B cell (primary cell): ENCODE results near the gene SLC25A21. TPM values are rescaled to one million over a fixed set of nuclear protein-coding genes. Genes with fewer than 3 reads are reported as not detected.

Source experiments
- ATAC-seq: fragments of 200-7000 bp; cut with Tn5 transposase; one replicate; pipeline ENCODE4 v1.10.0; 2021; ENCODE audit warnings: low read depth, mild to moderate bottlenecking, moderate number of reproducible peaks, moderate library complexity
- CTCF ChIA-PET: fragments of 350-600 bp; sonication (Branson Sonifier 250); formaldehyde crosslinking; loops from one replicate; lab custom pipeline; 2021; ENCODE audit warnings: antibody characterized with exemption, inconsistent platforms; lab: Charles Lee
- POLR2A ChIA-PET: fragments of 350-600 bp; sonication (Branson Sonifier 250); formaldehyde crosslinking; loops from one replicate; lab custom pipeline; 2021; ENCODE audit warnings: antibody characterized with exemption; lab: Charles Lee
- DNase-seq: peaks from one replicate; pipeline ENCODE4 v3.0.0; 2013
- H2AFZ ChIP-seq: 2 replicates; pipeline ENCODE4 v1.6.1; 2012; ENCODE audit warnings: mild to moderate bottlenecking, low read depth, low read length; ENCODE audit not compliant: insufficient read depth, poor library complexity, severe bottlenecking
- H3K27ac ChIP-seq, 2 donors: 1 replicate in 1 of 2; 2 replicates in 1 of 2; pipeline ENCODE4 v1.5.1; 2012 to 2013; ENCODE audit warnings: low read length in 2 of 2, mild to moderate bottlenecking in 2 of 2, moderate library complexity in 1 of 2
- H3K27me3 ChIP-seq, 4 experiments: fragments of 200-600 bp in 1 of 4; sonication (generic) in 1 of 4; replicated peaks in 1 of 4; 1 replicate in 2 of 4; 2 replicates in 2 of 4; pipeline versions ENCODE4 v1.6.1 to v1.7.0; 2013 to 2016; ENCODE audit warnings: low read length in 3 of 4, mild to moderate bottlenecking in 2 of 4, mixed read lengths in 1 of 4, moderate library complexity in 1 of 4; ENCODE audit not compliant: insufficient read depth in 4 of 4, control insufficient read depth in 3 of 4; ENCODE audit errors: control extremely low read depth in 1 of 4
- H3K36me3 ChIP-seq, 2 experiments: replicated peaks in 1 of 2; 1 replicate in 1 of 2; 2 replicates in 1 of 2; pipeline versions ENCODE4 v1.6.1 to v1.7.1; 2013; ENCODE audit warnings: low read length in 1 of 2; ENCODE audit not compliant: insufficient read depth in 2 of 2, control insufficient read depth in 1 of 2; ENCODE audit errors: control extremely low read depth in 1 of 2, extremely low read depth in 1 of 2
- H3K4me1 ChIP-seq, 2 donors: fragments of 200-600 bp in 1 of 2; sonication (generic) in 1 of 2; 1 replicate in 1 of 2; 2 replicates in 1 of 2; pipeline versions ENCODE4 v1.5.1 to v1.6.1; 2013 to 2017; ENCODE audit warnings: low read length in 2 of 2; ENCODE audit not compliant: control insufficient read depth in 2 of 2, insufficient read depth in 2 of 2
- H3K4me2 ChIP-seq: replicated peaks from 2 replicates; pipeline ENCODE3; 2012; ENCODE audit warnings: mild to moderate bottlenecking, low read depth, low read length; ENCODE audit not compliant: poor library complexity, severe bottlenecking
- H3K4me3 ChIP-seq, 5 experiments: fragments of 200-600 bp in 1 of 5; sonication (generic) in 1 of 5; 1 replicate in 3 of 5; 2 replicates in 2 of 5; pipeline versions ENCODE4 v1.5.1 to v1.7.0; 2011 to 2016; ENCODE audit warnings: low read length in 4 of 5, mild to moderate bottlenecking in 4 of 5, low read depth in 2 of 5, control low read depth in 1 of 5, moderate library complexity in 1 of 5; ENCODE audit not compliant: insufficient read depth in 1 of 5; ENCODE audit errors: control extremely low read depth in 1 of 5, extremely low read depth in 1 of 5
- H3K79me2 ChIP-seq: fragments of 200-600 bp; sonication (generic); one replicate; pipeline ENCODE4 v1.6.0; 2016; ENCODE audit warnings: low read length; ENCODE audit not compliant: control insufficient read depth, insufficient read depth
- H3K9ac ChIP-seq: fragments of 200-600 bp; sonication (generic); 2 replicates; pipeline ENCODE4 v1.6.1; 2017; ENCODE audit warnings: mild to moderate bottlenecking, low read length, moderate library complexity
- H3K9me3 ChIP-seq, 3 donors: one replicate each; pipeline versions ENCODE4 v1.6.1 to v1.7.1; 2013; ENCODE audit warnings: low read length in 2 of 3; ENCODE audit not compliant: control insufficient read depth in 2 of 3, insufficient read depth in 1 of 3; ENCODE audit errors: control extremely low read depth in 1 of 3
- H4K20me1 ChIP-seq: 2 replicates; pipeline ENCODE4 v1.6.0; 2012; ENCODE audit warnings: mild to moderate bottlenecking, low read length; ENCODE audit not compliant: insufficient read depth, control insufficient read depth, poor library complexity, severe bottlenecking
- H3K27ac Mint-ChIP-seq: one replicate; pipeline ENCODE4 v1.8.0; 2021; ENCODE audit warnings: mixed read lengths
- H3K27me3 Mint-ChIP-seq: one replicate; pipeline ENCODE4 v1.8.0; 2021; ENCODE audit warnings: mixed read lengths
- H3K4me1 Mint-ChIP-seq: one replicate; pipeline ENCODE4 v1.8.0; 2021; ENCODE audit warnings: mixed read lengths
- H3K4me3 Mint-ChIP-seq: one replicate; pipeline ENCODE4 v1.8.0; 2021; ENCODE audit warnings: mixed read lengths
- H3K9me3 Mint-ChIP-seq: one replicate; pipeline ENCODE4 v1.8.0; 2022; ENCODE audit warnings: mixed read lengths; ENCODE audit not compliant: insufficient read depth
- CTCF ChIP-seq: fragments of 200-600 bp; IDR thresholded peaks from one replicate; pipeline ENCODE4 v1.8.0; 2022; ENCODE audit warnings: antibody characterized with exemption, mild to moderate bottlenecking
- EZH2 ChIP-seq: IDR thresholded peaks from 2 replicates; pipeline ENCODE4 v1.6.1; 2012; ENCODE audit warnings: borderline replicate concordance, low read depth, mild to moderate bottlenecking, moderate library complexity, low read length; ENCODE audit not compliant: insufficient read depth, poor library complexity, severe bottlenecking
- WGBS: methylation state at CpG from one replicate; pipeline ENCODE4 v1.1.5; 2013; ENCODE audit warnings: missing lambda C conversion rate; ENCODE audit not compliant: insufficient coverage; 5-methylcytosine and 5-hydroxymethylcytosine counted together
- intact Hi-C: fragments of 100-400 bp; cut with micrococcal nuclease; formaldehyde crosslinking; loops from one replicate; pipeline ENCODE4 v1.10.0; 2022
- polyA plus RNA-seq: library from polyadenylated mRNA; depleted of rRNA; stranded (reverse); fragments of >200 nt; gene quantifications from 2 replicates; pipeline ENCODE4 v1.2.3, GENCODE V29; 2012
- total RNA-seq, 2 donors: library from RNA; stranded (reverse); fragments of 120-200 nt in 1 of 2; gene quantifications; 1 replicate in 1 of 2; 2 replicates in 1 of 2; pipeline versions ENCODE4 v1.2.3 to v1.2.4, GENCODE V29; 2013 to 2022

SLC25A21 gene
- total and polyA plus RNA-seq, 2 donors (not counting 1 experiment from before 2014, with no cell fraction given), result not detected

GRCh38 chr14:36724162-36724561 lies 448.2 kb downstream of the SLC25A21 start:
- Histone ChIP-seq H4K20me1 (no peaks in the 10 kb centered on the region), H3K9ac (no peak overlapping the region), H3K4me2 (no peak overlapping the region), H3K36me3 (no peaks in the 10 kb centered on the region), H3K27ac (no peak overlapping the region), H3K79me2 (no peaks in the 10 kb centered on the region), H3K27me3 (no peaks in the 10 kb centered on the region), H3K4me3 (no peak overlapping the region), H3K4me1 (no peaks in the 10 kb centered on the region), H2AFZ (no peak overlapping the region), H3K9me3 (no peaks in the 10 kb centered on the region)
- Mint-ChIP-seq H3K27ac (no peak overlapping the region), H3K4me3 (no peak overlapping the region), H3K27me3 (no peaks in the 10 kb centered on the region), H3K4me1 (no peaks in the 10 kb centered on the region), H3K9me3 (no peaks in the 10 kb centered on the region)
- intact Hi-C loops, result no loop called here
- ATAC-seq (no peak), DNase-seq (no peak)
- ChIA-PET CTCF (interaction anchor here (0.6 kb wide), 1 partner anchor 12 kb away, joined by 3 read pairs; no protein-coding TSS in a partner anchor), POLR2A (no interaction called here)
- TF ChIP-seq EZH2 (no peak), CTCF (no peak)

GRCh38 chr14:36723530-36723929 lies 448.9 kb downstream of the SLC25A21 start:
- no peak overlapping the region for H2AFZ ChIP-seq
- intact Hi-C loops, result no loop called here
- H3K4me1 Mint-ChIP-seq, result no peaks in the 10 kb centered on the region
- no peak overlapping the region for H3K27ac Mint-ChIP-seq
- no peaks in the 10 kb centered on the region for H3K9me3 ChIP-seq
- no peaks in the 10 kb centered on the region for H3K4me1 ChIP-seq
- H3K4me3 ChIP-seq, result no peak overlapping the region
- ATAC-seq (no peak), DNase-seq (no peak)
- no peak overlapping the region for H3K4me3 Mint-ChIP-seq
- no peak overlapping the region for H3K4me2 ChIP-seq
- no peaks in the 10 kb centered on the region for H3K27me3 ChIP-seq
- WGBS, result 86% methylated on average over 1 of the region's 2 CpGs
- no peaks in the 10 kb centered on the region for H4K20me1 ChIP-seq
- no peaks in the 10 kb centered on the region for H3K36me3 ChIP-seq
- no peak overlapping the region for H3K27ac ChIP-seq
- CTCF ChIA-PET, result interaction anchor here (0.5 kb wide), 1 partner anchor 446 kb away, joined by 3 read pairs; no protein-coding TSS in a partner anchor
- no peaks in the 10 kb centered on the region for H3K79me2 ChIP-seq
- H3K27me3 Mint-ChIP-seq, result no peaks in the 10 kb centered on the region
- H3K9me3 Mint-ChIP-seq, result no peaks in the 10 kb centered on the region
- no peak for TF ChIP-seq EZH2
- no peak for TF ChIP-seq CTCF
- POLR2A ChIA-PET, result no interaction called here
- no peak overlapping the region for H3K9ac ChIP-seq
